HEK293 (cell line): ENCODE measurements around the gene TTC32.

Source experiments
- CTCF ChIA-PET: fragments of 350-600 bp; formaldehyde crosslinking; extraction: SDS; loops from one replicate; lab custom pipeline; 2021; ENCODE audit warnings: antibody characterized with exemption; lab: Yijun Ruan, JAX
- POLR2A ChIA-PET: fragments of 300-600 bp; formaldehyde crosslinking; extraction: SDS; loops from one replicate; lab custom pipeline; 2020; ENCODE audit warnings: antibody characterized with exemption, inconsistent platforms; lab: Yijun Ruan, JAX
- H3K27ac ChIP-seq: fragments of 200-500 bp; sonication (Bioruptor generic); 2 replicates; pipeline ENCODE4 v1.5.1; 2014; ENCODE audit warnings: low read depth, low read length, control low read depth, inconsistent platforms; ENCODE audit errors: extremely low read depth
- H3K36me3 ChIP-seq, 2 experiments: fragments of 200-500 bp in 1 of 2; sonication (Bioruptor generic) in 1 of 2; 1 replicate in 1 of 2; 2 replicates in 1 of 2; pipeline ENCODE4 v1.5.1; 2014 to 2017; ENCODE audit warnings: inconsistent platforms in 2 of 2, low read length in 2 of 2; ENCODE audit not compliant: control insufficient read depth in 2 of 2, insufficient read depth in 1 of 2
- H3K4me1 ChIP-seq: fragments of 200-500 bp; sonication (Bioruptor generic); 2 replicates; pipeline ENCODE4 v1.5.1; 2014; ENCODE audit warnings: mild to moderate bottlenecking, low read length, inconsistent platforms; ENCODE audit not compliant: control insufficient read depth, insufficient read depth
- H3K4me3 ChIP-seq: 2 replicates; pipeline ENCODE4 v1.5.1; 2011; ENCODE audit warnings: low read depth, mild to moderate bottlenecking, control low read depth, low read length, moderate library complexity
- H3K9me3 ChIP-seq: fragments of 200-500 bp; sonication (Bioruptor generic); 2 replicates; pipeline ENCODE4 v1.5.1; 2014; ENCODE audit warnings: low read depth, low read length, inconsistent platforms; ENCODE audit not compliant: control insufficient read depth, insufficient read depth
- EGR2 ChIP-seq: fragments of 450-650 bp; formaldehyde crosslinking; IDR thresholded peaks from 2 replicates; pipeline ENCODE4 v1.5.1; 2016; ENCODE audit warnings: low read depth, missing biosample characterization, missing genetic modification characterization
- IKZF3 ChIP-seq: fragments of 450-650 bp; IDR thresholded peaks from 2 replicates; pipeline ENCODE4 v1.5.0; 2018; ENCODE audit warnings: missing biosample characterization, mild to moderate bottlenecking, missing genetic modification characterization, moderate library complexity
- MEIS1 ChIP-seq: sonication (generic); formaldehyde crosslinking; IDR thresholded peaks from 2 replicates; pipeline ENCODE4 v1.8.1; 2022; ENCODE audit warnings: missing genetic modification reagents, mild to moderate bottlenecking, borderline replicate concordance
- PRDM4 ChIP-seq: fragments of 450-650 bp; formaldehyde crosslinking; IDR thresholded peaks from 2 replicates; pipeline ENCODE4 v1.5.1; 2017; ENCODE audit warnings: missing biosample characterization, missing genetic modification characterization
- SP3 ChIP-seq: fragments of 450-650 bp; formaldehyde crosslinking; IDR thresholded peaks from 2 replicates; pipeline ENCODE4 v1.5.1; 2016; ENCODE audit warnings: missing biosample characterization, missing genetic modification characterization
- ZFP3 ChIP-seq: fragments of 450-650 bp; formaldehyde crosslinking; IDR thresholded peaks from 2 replicates; pipeline ENCODE4 v1.5.1; 2016; ENCODE audit warnings: low read depth, missing biosample characterization, missing genetic modification characterization
- ZNF114 ChIP-seq: fragments of 450-650 bp; formaldehyde crosslinking; IDR thresholded peaks from 2 replicates; pipeline ENCODE4 v1.5.0; 2017; ENCODE audit warnings: missing biosample characterization, missing genetic modification characterization
- ZNF148 ChIP-seq: fragments of 450-650 bp; formaldehyde crosslinking; IDR thresholded peaks from 2 replicates; pipeline ENCODE4 v1.5.0; 2017; ENCODE audit warnings: missing biosample characterization, missing genetic modification characterization, borderline replicate concordance
- ZNF24 ChIP-seq: fragments of 450-650 bp; formaldehyde crosslinking; IDR thresholded peaks from 2 replicates; pipeline ENCODE4 v1.5.1; 2016; ENCODE audit warnings: missing biosample characterization, missing genetic modification characterization
- ZNF311 ChIP-seq: fragments of 450-650 bp; formaldehyde crosslinking; IDR thresholded peaks from 2 replicates; pipeline ENCODE4 v1.5.1; 2017; ENCODE audit warnings: missing biosample characterization, missing genetic modification characterization, borderline replicate concordance
- ZNF398 ChIP-seq: fragments of 450-650 bp; formaldehyde crosslinking; IDR thresholded peaks from 2 replicates; pipeline ENCODE4 v1.5.1; 2017; ENCODE audit warnings: missing biosample characterization, missing genetic modification characterization
- ZNF404 ChIP-seq: fragments of 450-650 bp; formaldehyde crosslinking; IDR thresholded peaks from 2 replicates; pipeline ENCODE4 v1.5.1; 2017; ENCODE audit warnings: missing biosample characterization, missing genetic modification characterization
- ZNF488 ChIP-seq: fragments of 450-650 bp; formaldehyde crosslinking; IDR thresholded peaks from 2 replicates; pipeline ENCODE4 v1.5.1; 2016; ENCODE audit warnings: missing biosample characterization, missing genetic modification characterization
- ZNF513 ChIP-seq: fragments of 450-650 bp; IDR thresholded peaks from 2 replicates; pipeline ENCODE4 v1.5.1; 2018; ENCODE audit warnings: missing biosample characterization, missing genetic modification characterization
- ZNF596 ChIP-seq: fragments of 450-650 bp; IDR thresholded peaks from 2 replicates; pipeline ENCODE4 v1.5.0; 2018; ENCODE audit warnings: missing biosample characterization, mild to moderate bottlenecking, missing genetic modification characterization, moderate library complexity
- ZNF610 ChIP-seq: fragments of 450-650 bp; formaldehyde crosslinking; IDR thresholded peaks from 2 replicates; pipeline ENCODE4 v1.5.1; 2016; ENCODE audit warnings: missing biosample characterization, missing genetic modification characterization, borderline replicate concordance
- ZNF791 ChIP-seq: fragments of 450-650 bp; formaldehyde crosslinking; IDR thresholded peaks from 2 replicates; pipeline ENCODE4 v1.5.1; 2016; ENCODE audit warnings: missing biosample characterization, missing genetic modification characterization
- ZNF837 ChIP-seq: fragments of 450-650 bp; formaldehyde crosslinking; IDR thresholded peaks from 2 replicates; pipeline ENCODE4 v1.5.1; 2016; ENCODE audit warnings: missing biosample characterization, missing genetic modification characterization
- ZSCAN5A ChIP-seq: fragments of 450-650 bp; formaldehyde crosslinking; IDR thresholded peaks from 2 replicates; pipeline ENCODE4 v1.5.1; 2016; ENCODE audit warnings: missing biosample characterization, missing genetic modification characterization

Gene TTC32

GRCh38 chr2:19873014-19873413 lies 28.8 kb downstream of the TTC32 start:
- Histone ChIP-seq H3K36me3 (no peaks in the 10 kb centered on the region), H3K4me1 (no peaks in the 10 kb centered on the region), H3K27ac (no peak overlapping the region), H3K4me3 (no peak overlapping the region), H3K9me3 (no peaks in the 10 kb centered on the region)
- CTCF ChIA-PET, result interaction anchor here (1.3 kb wide), 1 partner anchor 9 kb away, joined by 5 read pairs; no protein-coding TSS in a partner anchor
- POLR2A ChIA-PET, result no interaction called here
- TF ChIP-seq ZNF311 (tag by site-specific recombination) (no peak), ZNF610 (tag by site-specific recombination) (no peak), MEIS1 (CRISPR knock-in tag) (no peak), ZNF398 (tag by site-specific recombination) (no peak), SP3 (tag by site-specific recombination) (no peak), EGR2 (no peak), ZNF513 (tag by site-specific recombination) (no peak), ZNF24 (tag by site-specific recombination) (no peak), ZNF837 (tag by site-specific recombination) (no peak), ZSCAN5A (tag by site-specific recombination) (no peak), ZNF791 (tag by site-specific recombination) (no peak), ZFP3 (tag by site-specific recombination) (no peak), ZNF488 (tag by site-specific recombination) (no peak), ZNF114 (tag by site-specific recombination) (no peak), ZNF404 (tag by site-specific recombination) (no peak), ZNF596 (tag by site-specific recombination) (no peak), ZNF148 (no peak), IKZF3 (tag by site-specific recombination) (no peak), PRDM4 (no peak)
